AG08396 (cell line): ENCODE data around the gene HINT1.
"Not testable (repeated sequence)": the region's sequence is repeated elsewhere in the genome, so short reads cannot be mapped to it uniquely, and the experiment has no call there.

Experiments used
- DNase-seq: peaks from one replicate; pipeline ENCODE4 v3.0.0; 2012; ENCODE audit warnings: low spot score, mixed read lengths

Gene HINT1

GRCh38 chr5:131170540-131171275 is 5.7 kb upstream of the HINT1 start, which contains the start of gene LYRM7:
LYRM7 (plus strand) TSS chr5:131170944; CDS start chr5:131171021, 77 bp downstream.
- peak; percentile 92 for DNase-seq

DNA sequence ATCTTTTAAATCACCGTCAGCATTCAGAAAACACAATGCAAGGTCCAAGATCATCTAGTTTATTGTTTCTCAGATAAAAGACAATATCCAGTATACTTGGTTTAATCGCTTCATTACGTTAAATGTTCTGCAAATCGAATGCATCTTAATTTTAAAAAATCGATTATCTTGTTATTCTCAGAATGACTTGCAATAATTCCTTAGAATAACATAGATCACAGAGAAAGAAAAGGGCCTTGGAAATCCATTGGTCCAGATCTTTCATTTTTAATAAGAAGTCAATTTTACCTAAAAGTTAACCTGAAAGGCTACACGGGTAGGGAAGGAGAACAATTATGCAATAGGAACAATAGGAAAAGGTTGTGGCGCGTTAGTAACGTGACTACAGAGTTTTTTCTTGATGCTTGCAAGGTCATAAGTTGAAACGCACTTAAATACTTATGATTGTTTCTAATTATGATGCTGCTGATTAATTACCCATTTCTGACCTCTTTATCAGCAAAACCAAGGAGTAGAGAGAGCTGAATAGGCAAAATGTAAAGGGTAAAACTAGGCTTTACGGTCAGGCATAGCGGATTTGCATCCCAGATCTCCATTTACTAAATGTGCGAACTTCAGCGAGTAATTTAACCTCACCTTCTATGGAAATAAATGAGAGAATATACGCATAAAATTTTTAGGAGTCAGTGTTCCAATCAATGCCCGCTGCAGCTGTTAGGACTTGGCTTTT is 4.9 kb upstream of the HINT1 start:
- DNase-seq: no peak

DNA sequence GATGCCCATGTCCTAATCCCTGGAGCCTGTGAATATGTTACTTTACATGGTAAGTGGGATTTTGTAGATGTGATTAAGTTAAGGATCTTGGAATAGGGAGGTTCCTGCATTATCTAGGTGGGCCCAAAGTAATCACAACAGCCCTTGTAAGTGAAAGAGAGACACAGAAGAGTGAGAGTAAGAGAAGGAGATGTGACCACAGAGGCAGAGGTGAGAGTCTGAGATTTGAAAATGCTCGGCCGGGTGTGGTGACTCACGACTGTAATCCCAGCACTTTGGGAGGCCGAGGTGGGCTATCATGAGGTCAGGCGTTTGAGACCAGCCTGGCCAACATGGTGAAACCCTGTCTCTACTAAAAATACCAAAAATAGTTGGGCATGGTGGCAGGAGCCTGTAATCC is 2.6 kb upstream of the HINT1 start:
- no peak for DNase-seq

- DNase-seq: peak; percentile 89
These were observed 601 bp downstream of the HINT1 start for GRCh38 chr5:131164191-131165118.

DNA sequence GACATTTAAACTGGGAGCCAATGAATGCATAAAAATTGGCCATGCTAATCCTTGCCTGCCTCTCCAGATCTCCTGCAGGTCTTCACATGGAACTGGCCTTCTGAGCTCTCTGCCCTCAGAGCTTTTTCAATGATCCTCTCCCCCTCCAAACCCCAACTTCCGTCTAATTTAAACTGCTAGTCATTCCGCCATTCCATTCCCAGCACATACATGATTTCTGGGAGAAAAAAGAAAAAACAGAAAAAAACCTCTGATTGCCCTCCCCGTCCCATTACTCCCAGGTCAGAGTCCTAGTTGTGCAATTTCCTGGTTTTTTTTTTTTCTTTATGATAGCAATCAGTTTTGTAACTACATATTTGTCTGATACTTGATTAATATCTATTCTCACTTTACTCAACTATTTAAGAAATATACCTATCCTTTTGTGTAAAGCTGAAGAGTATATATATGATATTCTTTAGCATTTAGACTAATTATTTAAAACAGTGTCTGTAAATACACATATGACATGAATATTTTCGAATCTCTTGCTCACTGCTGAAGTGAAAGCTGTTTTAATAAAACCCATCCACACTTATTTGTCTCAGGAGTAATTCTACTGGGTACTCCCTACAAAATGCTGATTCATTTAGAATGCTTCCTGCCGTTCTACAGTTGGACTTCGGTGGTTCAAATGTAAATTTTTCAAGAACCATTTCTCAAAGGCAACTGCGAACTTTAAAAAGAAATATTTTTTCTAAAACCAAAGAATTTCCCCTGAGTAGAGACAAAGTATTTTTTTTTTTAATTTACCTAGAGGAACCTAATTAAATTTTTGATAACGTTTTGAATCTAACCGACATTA is 1.6 kb downstream of the HINT1 start:
- DNase-seq: peak; percentile 23

DNA sequence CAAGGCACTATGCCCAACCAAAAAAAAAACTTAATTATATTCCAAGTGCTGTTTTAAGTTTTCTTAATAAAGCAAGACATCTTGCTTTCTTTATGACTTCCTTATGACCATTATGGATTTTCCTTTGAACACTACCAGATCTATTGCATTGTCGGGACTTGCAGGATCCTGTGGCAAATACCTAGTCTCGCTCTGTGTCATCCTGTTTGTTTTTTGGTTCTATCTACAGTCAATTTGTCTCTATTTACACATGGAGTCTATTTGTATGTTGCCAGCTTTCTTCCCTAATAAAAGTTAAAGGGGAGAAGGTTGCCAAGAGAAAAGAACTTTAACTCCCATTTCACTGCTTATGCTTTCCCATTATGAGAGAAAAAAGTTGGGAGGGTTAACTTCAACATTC is 4.9 kb downstream of the HINT1 start:
- no peak for DNase-seq

DNA sequence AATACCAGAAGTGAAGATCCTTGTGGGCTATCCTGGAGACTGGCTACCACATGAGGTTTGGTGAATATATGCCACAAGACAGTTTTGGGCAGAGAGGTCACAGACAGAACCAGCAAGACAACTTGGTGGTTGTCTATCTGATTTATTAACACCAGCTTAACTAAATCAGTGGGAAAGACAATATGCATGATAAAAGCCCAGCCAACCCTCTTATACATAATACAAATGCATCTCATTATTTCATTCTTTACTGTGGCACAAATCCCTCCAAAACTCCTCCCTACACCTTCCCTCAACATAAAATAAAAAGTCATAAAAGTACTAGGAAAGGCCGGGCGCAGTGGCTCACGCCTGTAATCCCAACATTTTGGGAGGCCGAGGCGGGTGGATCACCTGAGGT is 8.1 kb downstream of the HINT1 start:
- DNase-seq: no peak

- no peak for DNase-seq
These were observed 8.7 kb downstream of the HINT1 start for GRCh38 chr5:131156385-131156784.

- DNase-seq: no peak
These were observed 13.8 kb downstream of the HINT1 start for GRCh38 chr5:131151216-131151615.

DNA sequence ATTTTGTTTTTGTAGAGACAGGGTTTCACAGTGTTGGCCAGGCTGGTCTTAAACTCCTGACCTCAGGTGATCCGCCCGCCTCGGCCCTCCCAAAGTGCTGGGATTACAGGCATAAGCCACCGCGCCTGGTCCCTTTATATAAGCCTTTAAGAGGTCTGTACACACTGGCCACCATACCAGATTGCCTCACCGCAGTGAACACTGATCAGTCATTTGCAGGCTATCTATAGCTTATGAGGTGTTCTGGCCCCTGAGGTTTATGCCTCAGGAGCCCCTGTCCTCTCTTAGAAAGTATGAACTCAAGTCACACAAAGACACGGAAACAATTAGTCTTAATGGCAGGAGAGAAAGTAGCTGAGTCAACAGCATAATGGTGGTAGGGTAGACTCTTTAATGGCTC is 14.6 kb downstream of the HINT1 start:
- DNase-seq: no peak

DNA sequence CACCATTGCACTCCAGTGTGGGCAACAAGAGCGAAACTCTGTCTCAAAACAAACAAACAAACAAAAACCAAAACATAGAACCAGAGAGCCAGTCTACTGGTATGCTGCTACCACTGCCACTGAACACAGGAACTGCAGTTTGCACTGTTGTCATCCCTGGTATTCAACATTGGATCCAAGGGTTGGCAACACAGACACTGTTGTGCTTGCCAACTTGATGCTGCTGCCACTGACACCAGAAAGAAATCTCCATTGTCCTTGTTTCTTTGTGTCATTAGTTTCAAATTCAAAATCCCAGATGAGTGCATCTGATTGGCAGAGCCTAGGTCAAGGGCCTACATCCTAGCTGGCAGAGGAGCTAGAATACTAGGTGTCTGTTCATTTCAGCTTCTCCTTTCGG is 16.2 kb downstream of the HINT1 start:
- DNase-seq: no peak

DNA sequence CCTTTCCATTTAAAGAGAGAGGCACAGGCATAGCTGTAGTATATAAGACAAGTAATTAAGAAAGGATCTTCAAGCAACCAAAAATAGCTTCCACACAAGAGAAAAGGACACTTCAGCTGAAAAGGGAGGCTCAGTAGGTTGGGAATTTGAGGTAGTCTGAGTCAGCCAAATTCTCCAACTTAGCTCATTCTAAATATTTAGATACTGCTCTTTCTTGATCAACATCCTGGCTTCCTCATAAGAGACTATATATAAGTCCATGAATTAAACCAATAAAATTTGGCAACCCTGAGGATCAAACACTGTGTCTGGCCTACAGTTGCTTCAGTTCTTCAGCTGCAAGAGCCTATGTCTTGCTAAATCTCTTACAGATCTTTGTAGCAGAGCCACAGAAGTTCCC is 17.8 kb downstream of the HINT1 start:
- peak; percentile 31 for DNase-seq

DNA sequence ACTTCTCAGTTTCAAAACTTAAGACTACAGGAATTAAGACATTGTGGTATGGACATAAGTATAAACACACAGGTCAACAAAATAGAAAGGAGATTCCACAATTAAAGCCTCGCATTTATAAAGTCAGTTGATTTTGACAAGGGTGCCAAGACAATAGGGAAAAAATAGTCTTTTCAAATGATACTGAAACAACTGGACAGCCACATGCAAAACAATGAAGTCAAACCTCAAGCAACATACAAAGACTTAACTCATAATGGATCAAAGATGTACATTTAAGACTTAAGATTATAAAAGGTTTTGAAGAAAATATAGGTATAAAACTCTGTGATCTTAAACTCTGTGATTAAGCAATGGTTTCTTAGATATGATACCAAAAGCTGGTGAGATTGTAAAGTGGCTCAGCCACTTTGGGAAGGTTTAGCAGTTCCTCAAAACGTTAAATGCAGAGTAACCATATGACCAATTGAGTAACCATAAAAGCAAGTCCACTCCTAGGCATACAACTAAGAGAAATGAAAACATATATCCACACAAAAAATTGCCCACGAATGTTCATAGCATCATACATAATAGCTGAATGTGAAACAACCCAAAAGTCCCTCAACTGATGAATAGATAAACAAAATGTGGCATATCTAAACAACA is 22.0 kb downstream of the HINT1 start:
- DNase-seq: no peak

DNA sequence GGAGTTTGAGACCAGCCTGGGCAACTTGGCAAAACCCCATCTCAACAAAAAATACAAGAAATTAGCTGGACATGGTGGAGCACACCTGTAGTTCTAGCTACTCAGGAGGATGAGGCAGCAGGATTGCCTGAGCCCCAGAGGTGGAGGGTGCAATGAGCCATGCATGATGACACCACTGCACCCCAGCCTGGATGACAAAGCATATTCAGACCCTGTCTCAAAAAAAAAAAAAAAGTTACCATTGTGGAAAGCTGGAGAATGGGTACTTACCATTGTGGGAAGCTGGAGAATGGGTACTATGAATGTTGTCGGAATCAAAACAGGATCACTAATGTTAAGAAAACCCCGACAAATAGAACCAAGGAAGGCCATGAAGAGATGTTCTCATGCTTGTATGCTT is 25.7 kb downstream of the HINT1 start:
- no peak for DNase-seq

- DNase-seq: not testable (repeated sequence)
These were observed 26.6 kb downstream of the HINT1 start for GRCh38 chr5:131138406-131138805.

DNA sequence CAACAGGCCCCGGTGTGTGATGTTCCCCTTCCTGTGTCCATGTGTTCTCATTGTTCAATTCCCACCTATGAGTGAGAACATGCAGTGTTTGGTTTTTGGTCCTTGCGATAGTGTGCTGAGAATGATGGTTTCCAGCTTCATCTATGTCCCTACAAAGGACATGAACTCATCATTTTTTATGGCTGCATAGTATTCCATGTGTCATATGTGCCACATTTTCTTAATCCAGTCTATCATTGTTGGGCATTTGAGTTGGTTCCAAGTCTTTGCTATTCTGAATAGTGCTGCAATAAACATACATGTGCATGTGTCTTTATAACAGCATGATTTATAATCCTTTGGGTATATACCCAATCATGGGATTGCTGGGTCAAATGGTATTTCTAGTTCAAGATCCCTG is 32.0 kb downstream of the HINT1 start:
- not testable (repeated sequence) for DNase-seq

DNA sequence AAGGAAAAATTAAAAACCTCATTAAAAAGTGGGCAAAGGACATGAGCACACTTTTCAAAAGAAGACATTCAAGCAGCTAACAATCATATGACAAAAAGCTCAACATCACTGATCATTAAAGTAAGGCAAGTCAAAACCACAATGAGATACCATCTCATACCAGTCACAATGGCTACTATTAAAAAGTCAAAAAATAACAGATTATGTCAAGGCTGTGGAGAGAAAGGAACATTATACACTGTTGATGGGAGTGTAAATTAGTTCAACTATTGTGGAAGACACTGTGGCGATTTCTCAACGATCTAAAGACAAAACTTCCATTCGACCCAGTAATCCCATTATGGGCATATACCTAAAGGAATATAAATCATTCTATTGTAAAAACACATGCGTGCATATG is 35.8 kb downstream of the HINT1 start:
- no peak for DNase-seq

DNA sequence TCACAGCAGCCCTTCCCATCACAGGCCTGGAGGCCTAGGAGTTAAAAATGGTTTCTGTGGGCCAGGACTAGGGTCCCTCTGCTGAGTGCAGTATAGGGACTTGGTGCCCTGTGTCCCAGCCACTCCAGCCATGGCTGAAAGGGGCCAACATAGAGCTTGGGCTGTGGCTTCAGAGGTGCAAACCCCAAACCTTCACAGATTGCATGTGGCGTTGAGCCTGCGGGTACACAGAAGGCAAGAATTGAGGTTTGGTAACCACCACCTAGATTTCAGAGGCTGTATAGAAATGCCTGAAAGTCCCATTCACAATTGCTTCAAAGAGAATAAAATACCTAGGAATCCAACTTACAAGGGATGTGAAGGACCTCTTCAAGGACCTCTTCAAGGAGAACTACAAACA is 37.8 kb downstream of the HINT1 start:
- DNase-seq: not testable (repeated sequence)

GRCh38 chr5:131114754-131115153 is 50.3 kb downstream of the HINT1 start:
- no peak for DNase-seq

- no peak for DNase-seq
These were observed 52.6 kb downstream of the HINT1 start for GRCh38 chr5:131112424-131112823.

DNA sequence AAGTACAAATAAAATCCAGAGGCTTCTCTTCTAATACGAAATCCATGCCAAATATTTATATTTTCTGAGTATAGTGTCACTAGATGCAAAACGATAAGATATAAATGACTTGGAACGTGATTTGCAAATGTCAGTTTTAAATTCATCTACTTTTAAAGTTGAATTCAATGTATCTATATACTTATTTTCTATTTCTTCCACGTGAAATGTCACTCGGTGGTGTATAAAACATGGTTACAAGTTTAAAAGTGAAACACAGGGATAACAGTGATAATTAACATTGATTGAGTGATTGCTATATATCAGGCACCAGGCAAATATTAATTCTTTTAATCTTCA is 54.8 kb downstream of the HINT1 start:
- no peak for DNase-seq
